ENCODE measurements around the gene EMC8. TPM values are rescaled to one million over a fixed set of nuclear protein-coding genes. Genes with fewer than 3 reads are reported as not detected.

EMC8 gene
- total RNA-seq, 1 experiment from 2014 or later, result 24.2 TPM

DNA sequence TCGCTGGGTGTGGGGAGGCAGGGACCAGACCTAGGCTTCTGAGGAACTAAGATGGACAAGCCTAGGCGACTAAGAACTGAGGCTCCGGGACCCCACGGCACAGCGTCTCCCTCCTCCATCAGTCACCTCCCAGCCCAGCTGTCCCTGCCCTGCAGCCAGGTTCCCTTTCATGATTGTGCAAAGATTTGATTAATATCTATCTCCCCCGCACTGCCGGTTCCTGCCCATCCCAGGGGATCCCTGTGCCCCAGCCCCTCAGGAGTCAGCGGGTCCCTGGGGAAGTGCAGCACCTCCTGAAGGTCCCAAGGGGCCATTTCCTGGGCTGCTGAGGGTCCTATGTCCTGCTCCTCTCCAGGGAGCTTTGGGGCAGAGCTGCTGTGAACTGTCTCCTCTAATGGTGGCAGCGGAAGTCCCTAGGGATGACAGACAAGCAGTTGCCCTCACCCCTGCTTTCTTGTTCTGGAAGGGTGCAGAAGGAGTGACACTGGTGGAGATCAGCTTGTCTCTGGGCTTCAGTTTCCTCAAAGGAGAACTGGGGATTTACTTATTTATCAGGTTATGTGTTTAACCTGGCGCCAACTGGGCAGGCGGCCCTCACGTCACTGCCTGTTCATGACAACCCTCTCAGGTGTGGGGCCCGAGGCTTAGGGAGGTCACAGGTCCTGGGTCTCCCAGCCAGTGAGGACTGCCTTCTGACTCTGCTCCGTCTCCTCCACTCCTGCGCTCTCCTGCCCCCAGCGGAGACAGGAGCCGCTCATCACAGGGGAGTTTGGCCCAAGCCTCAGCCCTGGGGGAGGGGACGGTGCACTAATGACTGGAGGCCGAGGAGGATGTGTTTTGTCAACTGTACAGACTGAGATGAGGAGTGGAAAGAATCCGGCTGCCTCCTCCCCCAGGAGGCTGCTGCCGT, 46.6 kb downstream of the EMC8 start:
- DNase-seq, result peak; percentile 99
- H3K9me2 ChIP-seq (replicated peaks; ENCODE audit: insufficient read depth, low read length), result no peaks in the 10 kb centered on the region
- H3K4me1 ChIP-seq (ENCODE audit: low read length), result peaks cover 85% of the 10 kb centered on the region
- no peaks in the 10 kb centered on the region for H3K36me3 ChIP-seq (ENCODE audit: insufficient read depth, low read length)
- no peaks in the 10 kb centered on the region for H3K9me3 ChIP-seq (ENCODE audit: low read length)
- peak overlapping the region; percentile 96 for H3K27ac ChIP-seq (ENCODE audit: low read length)
- H3K27me3 ChIP-seq (ENCODE audit: low read length), result no peaks in the 10 kb centered on the region
- H3K4me2 ChIP-seq (ENCODE audit: low read depth, low read length, poor library complexity, severe bottlenecking), result peak overlapping the region; percentile 91
- H4K20me1 ChIP-seq (ENCODE audit: insufficient read depth, low read depth, low read length), result peaks cover 10% of the 10 kb centered on the region; the same call in 1 of the 2 replicates
- no peak overlapping the region for H2AFZ ChIP-seq (ENCODE audit: low read length)
- H3K4me3 ChIP-seq (ENCODE audit: low read length), result peak overlapping the region; percentile 64
- H3K79me2 ChIP-seq (ENCODE audit: low read length), result no peaks in the 10 kb centered on the region
- H3K9ac ChIP-seq (ENCODE audit: low read length), result peak overlapping the region; percentile 73

DNA sequence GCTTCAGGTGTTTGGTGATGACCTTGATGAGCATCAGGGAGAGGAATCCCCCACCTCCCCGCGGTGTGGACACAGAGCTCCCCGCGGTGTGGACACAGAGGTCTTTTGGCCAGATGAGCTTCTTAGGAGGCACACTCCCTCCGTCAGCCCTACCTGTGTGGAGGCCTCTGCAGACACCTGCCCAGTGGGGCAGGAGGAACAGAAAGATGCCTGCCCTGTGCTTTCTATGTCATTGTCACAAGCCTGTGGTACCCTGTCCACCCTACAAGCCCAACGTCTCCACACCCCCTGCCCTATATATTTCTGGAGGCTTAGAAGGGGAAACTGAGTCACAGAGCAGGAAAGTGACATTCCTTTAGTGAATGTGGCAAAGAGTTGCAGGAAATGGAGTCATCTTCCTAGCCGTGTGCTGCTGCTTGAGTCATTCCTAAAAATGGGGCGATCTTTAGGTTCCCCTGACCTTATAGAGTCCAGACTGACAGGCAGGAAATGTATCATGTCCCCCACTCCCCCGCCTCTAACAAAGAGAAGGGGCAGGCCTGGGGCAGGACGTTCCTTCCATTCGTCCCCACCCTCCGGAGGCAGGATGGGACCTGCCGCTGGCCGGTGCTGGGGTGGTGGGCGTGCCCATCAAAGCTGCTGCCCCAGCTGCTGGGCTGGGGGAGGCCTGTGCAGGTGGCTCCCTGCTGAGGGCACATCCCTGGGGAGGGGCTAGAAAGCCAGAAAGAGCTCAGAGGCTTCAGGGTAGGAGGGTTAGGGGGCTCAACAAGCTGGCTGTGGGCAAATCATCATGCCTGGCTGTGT, 47.4 kb downstream of the EMC8 start:
- Histone ChIP-seq H3K36me3 (ENCODE audit: insufficient read depth, low read length) (no peaks in the 10 kb centered on the region), H3K27ac (ENCODE audit: low read length) (peak overlapping the region; percentile 96), H4K20me1 (ENCODE audit: insufficient read depth, low read depth, low read length) (peaks cover 15% of the 10 kb centered on the region; the same call in 1 of the 2 replicates), H3K9ac (ENCODE audit: low read length) (peak overlapping the region; percentile 64), H3K79me2 (ENCODE audit: low read length) (no peaks in the 10 kb centered on the region), H3K9me2 (replicated peaks; ENCODE audit: insufficient read depth, low read length) (no peaks in the 10 kb centered on the region), H3K27me3 (ENCODE audit: low read length) (no peaks in the 10 kb centered on the region), H3K4me3 (ENCODE audit: low read length) (peak overlapping the region; percentile 64), H2AFZ (ENCODE audit: low read length) (no peak overlapping the region), H3K4me1 (ENCODE audit: low read length) (peaks cover 85% of the 10 kb centered on the region), H3K4me2 (ENCODE audit: low read depth, low read length, poor library complexity, severe bottlenecking) (peak overlapping the region; percentile 91), H3K9me3 (ENCODE audit: low read length) (no peaks in the 10 kb centered on the region)
- DNase-seq, result peak; percentile 59

DNA sequence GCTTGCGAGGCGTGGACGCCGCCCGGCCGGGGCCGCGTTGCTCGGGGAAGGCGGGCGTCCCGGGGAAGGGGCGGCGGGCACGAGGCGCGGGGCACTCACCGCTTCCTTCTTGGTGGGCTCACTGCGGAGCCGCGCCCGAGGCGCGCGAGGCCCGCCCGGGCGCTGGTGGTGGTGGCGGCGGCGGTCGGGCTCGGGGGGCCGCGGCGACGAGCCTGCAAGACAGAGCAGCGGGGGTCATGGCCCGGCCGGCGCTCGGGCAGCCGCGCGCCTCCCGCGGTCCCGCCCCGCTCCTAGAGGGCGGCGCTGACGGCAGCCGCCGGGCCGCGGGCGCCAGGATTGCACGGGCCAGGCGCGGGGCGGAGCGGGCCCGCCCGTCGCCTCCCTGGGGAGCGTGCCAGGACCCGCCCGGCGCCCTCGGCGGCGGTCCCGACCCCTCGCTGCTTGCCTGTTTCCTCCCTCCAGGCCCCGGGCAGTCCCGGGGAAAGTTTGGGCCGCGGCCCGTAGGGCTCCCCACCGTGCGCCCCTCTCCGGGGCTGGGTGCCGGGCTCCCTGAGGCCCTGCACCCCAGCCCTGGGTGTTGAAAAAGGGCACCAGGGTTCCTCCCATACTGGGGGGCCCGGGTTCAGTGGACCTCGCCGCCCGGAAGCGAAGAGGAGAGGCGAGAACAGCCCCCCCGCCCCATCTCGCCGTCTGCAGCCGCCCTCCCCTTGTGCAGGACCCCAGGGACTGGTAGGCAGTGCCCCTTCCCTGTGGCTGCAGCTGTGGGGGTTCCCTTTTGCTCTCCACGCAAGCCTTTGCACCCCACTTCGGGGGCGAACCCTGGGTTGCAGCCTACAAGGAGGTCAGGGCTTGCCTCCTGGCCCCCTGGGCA, 48.3 kb downstream of the EMC8 start, which contains the start of gene C16orf74:
Gene C16orf74 (minus strand): TSS at position 270 of the 871 bp plus-strand sequence. CDS start 15,879 bp downstream, outside the sequence.
- H3K79me2 ChIP-seq (ENCODE audit: low read length), result no peaks in the 10 kb centered on the region
- peak within 1 kb of the TSS; percentile 64 for H3K4me3 ChIP-seq (ENCODE audit: low read length)
- H3K9me2 ChIP-seq (replicated peaks; ENCODE audit: insufficient read depth, low read length), result no peaks in the 10 kb centered on the region
- H3K4me2 ChIP-seq (ENCODE audit: low read depth, low read length, poor library complexity, severe bottlenecking), result peak within 1 kb of the TSS; percentile 91
- H2AFZ ChIP-seq (ENCODE audit: low read length), result no peak within 1 kb of the TSS
- H3K36me3 ChIP-seq (ENCODE audit: insufficient read depth, low read length), result no peaks in the 10 kb centered on the region
- peaks cover 23% of the 10 kb centered on the region; the same call in 1 of the 2 replicates for H4K20me1 ChIP-seq (ENCODE audit: insufficient read depth, low read depth, low read length)
- no peaks in the 10 kb centered on the region for H3K27me3 ChIP-seq (ENCODE audit: low read length)
- H3K4me1 ChIP-seq (ENCODE audit: low read length), result peaks cover 79% of the 10 kb centered on the region
- DNase-seq, result peak; percentile 69
- peak within 1 kb of the TSS; percentile 96 for H3K27ac ChIP-seq (ENCODE audit: low read length)
- H3K9ac ChIP-seq (ENCODE audit: low read length), result peak within 1 kb of the TSS; percentile 64
- H3K9me3 ChIP-seq (ENCODE audit: low read length), result no peaks in the 10 kb centered on the region

DNA sequence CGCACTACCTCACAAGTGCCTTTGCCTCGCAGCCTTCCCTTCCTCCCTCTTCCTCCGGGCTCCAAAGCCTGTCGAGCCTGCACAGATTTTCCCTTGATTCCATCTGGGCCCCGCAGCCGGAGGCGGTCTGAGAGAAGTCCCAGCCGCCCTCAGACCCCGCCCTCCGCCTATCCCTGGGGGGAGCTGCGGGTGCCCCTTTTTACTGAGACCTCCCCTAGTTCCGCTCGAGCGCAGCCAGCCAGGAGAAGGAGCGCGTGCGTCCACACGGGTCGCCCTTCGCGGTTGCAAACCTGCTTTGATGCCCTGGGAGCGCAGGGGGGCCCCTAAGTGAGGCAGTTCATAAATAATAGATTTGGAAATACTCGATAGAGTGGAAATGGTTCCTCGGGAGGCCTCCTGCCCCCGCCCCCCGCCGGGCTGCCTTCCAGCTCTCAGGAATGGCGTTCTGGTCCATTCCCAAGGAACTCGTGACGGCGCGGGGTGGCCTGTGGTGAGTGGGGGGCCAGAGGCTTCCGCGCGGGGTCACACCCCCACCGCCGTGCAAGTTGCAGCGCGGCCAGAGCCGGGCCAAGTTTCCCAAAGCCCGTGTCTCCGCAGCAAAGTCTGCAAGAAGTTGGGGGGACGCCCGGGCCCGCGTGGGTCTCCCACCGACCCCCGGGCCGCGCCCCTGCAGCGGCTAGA, 49.1 kb downstream of the EMC8 start:
- H3K4me2 ChIP-seq (ENCODE audit: low read depth, low read length, poor library complexity, severe bottlenecking), result peak overlapping the region; percentile 76
- no peaks in the 10 kb centered on the region for H3K27me3 ChIP-seq (ENCODE audit: low read length)
- DNase-seq, result peak; percentile 72
- H3K9me2 ChIP-seq (replicated peaks; ENCODE audit: insufficient read depth, low read length), result no peaks in the 10 kb centered on the region
- H3K9me3 ChIP-seq (ENCODE audit: low read length), result no peaks in the 10 kb centered on the region
- H4K20me1 ChIP-seq (ENCODE audit: insufficient read depth, low read depth, low read length), result peaks cover 23% of the 10 kb centered on the region; the same call in 1 of the 2 replicates
- H3K4me1 ChIP-seq (ENCODE audit: low read length), result peaks cover 72% of the 10 kb centered on the region
- peak overlapping the region; percentile 62; the same call in 1 of the 2 replicates for H3K4me3 ChIP-seq (ENCODE audit: low read length)
- H3K9ac ChIP-seq (ENCODE audit: low read length), result peak overlapping the region; percentile 60
- no peaks in the 10 kb centered on the region for H3K79me2 ChIP-seq (ENCODE audit: low read length)
- no peak overlapping the region for H3K27ac ChIP-seq (ENCODE audit: low read length)
- H3K36me3 ChIP-seq (ENCODE audit: insufficient read depth, low read length), result no peaks in the 10 kb centered on the region
- H2AFZ ChIP-seq (ENCODE audit: low read length), result no peak overlapping the region

DNA sequence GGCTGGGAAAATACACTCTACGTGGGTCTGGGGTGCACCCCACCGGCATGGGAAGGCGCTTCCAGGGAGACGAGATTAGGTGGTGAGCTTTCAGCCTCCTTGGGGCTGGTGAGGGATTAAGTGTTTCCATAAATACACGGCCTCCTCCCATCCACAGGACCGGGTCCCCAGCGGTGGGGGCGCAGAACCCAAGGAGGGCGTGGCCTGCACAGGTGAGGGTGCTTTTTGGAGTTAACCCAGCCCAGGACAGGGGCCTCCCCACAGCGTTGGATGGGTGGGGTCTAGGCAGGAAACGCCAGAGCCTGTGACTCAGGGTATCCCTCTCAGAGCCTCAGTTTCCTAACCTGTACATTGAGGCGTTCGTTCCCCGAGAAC, 49.6 kb downstream of the EMC8 start:
- Histone ChIP-seq H3K36me3 (ENCODE audit: insufficient read depth, low read length) (no peaks in the 10 kb centered on the region), H3K27me3 (ENCODE audit: low read length) (no peaks in the 10 kb centered on the region), H3K9me3 (ENCODE audit: low read length) (no peaks in the 10 kb centered on the region), H3K9ac (ENCODE audit: low read length) (no peak overlapping the region), H2AFZ (ENCODE audit: low read length) (no peak overlapping the region), H3K4me3 (ENCODE audit: low read length) (peak overlapping the region; percentile 62; the same call in 1 of the 2 replicates), H3K4me1 (ENCODE audit: low read length) (peaks cover 66% of the 10 kb centered on the region), H4K20me1 (ENCODE audit: insufficient read depth, low read depth, low read length) (peaks cover 23% of the 10 kb centered on the region; the same call in 1 of the 2 replicates), H3K27ac (ENCODE audit: low read length) (no peak overlapping the region), H3K79me2 (ENCODE audit: low read length) (no peaks in the 10 kb centered on the region), H3K4me2 (ENCODE audit: low read depth, low read length, poor library complexity, severe bottlenecking) (peak overlapping the region; percentile 76), H3K9me2 (replicated peaks; ENCODE audit: insufficient read depth, low read length) (no peaks in the 10 kb centered on the region)
- DNase-seq, result no peak

DNA sequence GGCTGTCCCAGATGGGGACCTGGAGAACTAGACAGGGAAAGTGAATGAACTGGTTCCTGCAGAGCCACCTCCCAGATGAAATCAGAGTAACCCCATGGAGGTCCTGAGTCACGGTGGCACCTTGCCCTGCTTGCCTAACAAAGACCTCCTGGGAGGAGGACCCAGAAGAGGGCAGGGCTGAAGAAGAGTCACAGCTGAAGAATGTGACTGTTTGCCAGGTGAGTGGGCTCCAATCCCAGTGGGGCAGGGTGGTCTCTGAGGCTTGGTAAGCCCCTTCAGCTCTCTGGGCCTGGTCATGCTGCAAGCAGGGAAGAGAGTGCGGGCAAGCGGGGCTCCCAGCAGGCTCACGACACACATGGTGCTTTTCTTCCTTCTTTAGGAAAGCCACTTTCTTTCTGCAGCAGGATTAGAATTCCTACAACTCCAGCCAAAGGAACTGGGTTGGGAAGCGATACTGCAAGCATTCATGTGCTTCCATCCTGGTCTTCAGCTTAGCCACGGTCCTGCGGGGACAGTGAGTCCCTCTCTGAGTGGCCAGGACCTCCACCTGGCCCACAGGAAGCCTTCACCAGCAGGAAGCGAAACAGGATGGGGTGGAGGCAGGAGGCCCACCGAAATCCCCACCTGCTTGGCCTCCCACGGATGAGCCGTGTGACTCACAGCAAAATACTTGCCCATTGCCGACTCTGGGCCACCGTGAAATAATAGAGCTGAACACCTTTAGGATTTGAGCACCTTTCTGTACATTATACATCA, 52.7 kb downstream of the EMC8 start:
- no peaks in the 10 kb centered on the region for H3K36me3 ChIP-seq (ENCODE audit: insufficient read depth, low read length)
- DNase-seq, result no peak
- H3K4me2 ChIP-seq (ENCODE audit: low read depth, low read length, poor library complexity, severe bottlenecking), result no peak overlapping the region
- H3K27ac ChIP-seq (ENCODE audit: low read length), result no peak overlapping the region
- peaks cover 25% of the 10 kb centered on the region; the same call in 1 of the 2 replicates for H4K20me1 ChIP-seq (ENCODE audit: insufficient read depth, low read depth, low read length)
- no peak overlapping the region for H3K4me3 ChIP-seq (ENCODE audit: low read length)
- peaks cover 35% of the 10 kb centered on the region for H3K4me1 ChIP-seq (ENCODE audit: low read length)
- no peak overlapping the region for H3K9ac ChIP-seq (ENCODE audit: low read length)
- H2AFZ ChIP-seq (ENCODE audit: low read length), result no peak overlapping the region
- H3K9me2 ChIP-seq (replicated peaks; ENCODE audit: insufficient read depth, low read length), result no peaks in the 10 kb centered on the region
- H3K9me3 ChIP-seq (ENCODE audit: low read length), result no peaks in the 10 kb centered on the region
- H3K27me3 ChIP-seq (ENCODE audit: low read length), result no peaks in the 10 kb centered on the region
- H3K79me2 ChIP-seq (ENCODE audit: low read length), result no peaks in the 10 kb centered on the region

All from Karpas-422 (cell line).